Retinal pigment epithelial cell (primary cell): ENCODE data around the gene DMRTB1.
"Not testable (repeated sequence)": the region's sequence is repeated elsewhere in the genome, so short reads cannot be mapped to it uniquely, and the experiment has no call there.

Source experiments
- DNase-seq: peaks from one replicate; pipeline ENCODE4 v3.0.0-alpha.2; 2010; ENCODE audit warnings: low read depth
- H3K4me3 ChIP-seq: 2 replicates; pipeline ENCODE4 v1.5.1; 2011; ENCODE audit warnings: mild to moderate bottlenecking, low read length, control low read depth, moderate library complexity
- TF ChIP-seq, protein P1 (sequence below): conservative IDR thresholded peaks from 2 replicates; pipeline ENCODE4 v1.5.1; 2011; ENCODE audit warnings: low read depth, low read length, control low read depth, inconsistent platforms

DMRTB1 gene

DNA sequence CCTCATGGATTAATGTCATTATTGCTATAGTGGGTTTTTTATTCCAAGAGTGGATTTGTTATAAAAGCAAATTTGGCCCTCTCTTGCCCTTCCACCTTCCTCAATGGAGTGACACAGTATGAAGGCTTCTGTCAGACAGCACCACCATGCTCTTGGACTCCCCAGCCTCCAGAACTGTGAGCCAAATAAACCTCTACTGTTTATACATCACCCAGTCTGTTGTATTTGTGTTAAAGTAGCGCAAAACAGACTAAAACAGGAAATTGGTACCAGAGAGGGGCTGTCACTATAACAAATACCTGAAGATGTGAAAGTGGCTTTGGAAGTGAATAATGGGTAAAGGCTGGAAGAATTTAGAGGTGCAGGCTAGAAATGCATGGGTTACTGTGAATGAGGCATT is 38.0 kb upstream of the DMRTB1 start:
- TF ChIP-seq, protein P1, sequence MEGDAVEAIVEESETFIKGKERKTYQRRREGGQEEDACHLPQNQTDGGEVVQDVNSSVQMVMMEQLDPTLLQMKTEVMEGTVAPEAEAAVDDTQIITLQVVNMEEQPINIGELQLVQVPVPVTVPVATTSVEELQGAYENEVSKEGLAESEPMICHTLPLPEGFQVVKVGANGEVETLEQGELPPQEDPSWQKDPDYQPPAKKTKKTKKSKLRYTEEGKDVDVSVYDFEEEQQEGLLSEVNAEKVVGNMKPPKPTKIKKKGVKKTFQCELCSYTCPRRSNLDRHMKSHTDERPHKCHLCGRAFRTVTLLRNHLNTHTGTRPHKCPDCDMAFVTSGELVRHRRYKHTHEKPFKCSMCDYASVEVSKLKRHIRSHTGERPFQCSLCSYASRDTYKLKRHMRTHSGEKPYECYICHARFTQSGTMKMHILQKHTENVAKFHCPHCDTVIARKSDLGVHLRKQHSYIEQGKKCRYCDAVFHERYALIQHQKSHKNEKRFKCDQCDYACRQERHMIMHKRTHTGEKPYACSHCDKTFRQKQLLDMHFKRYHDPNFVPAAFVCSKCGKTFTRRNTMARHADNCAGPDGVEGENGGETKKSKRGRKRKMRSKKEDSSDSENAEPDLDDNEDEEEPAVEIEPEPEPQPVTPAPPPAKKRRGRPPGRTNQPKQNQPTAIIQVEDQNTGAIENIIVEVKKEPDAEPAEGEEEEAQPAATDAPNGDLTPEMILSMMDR = no peak
- H3K4me3 ChIP-seq = no peak overlapping the region
- DNase-seq = no peak

DNA sequence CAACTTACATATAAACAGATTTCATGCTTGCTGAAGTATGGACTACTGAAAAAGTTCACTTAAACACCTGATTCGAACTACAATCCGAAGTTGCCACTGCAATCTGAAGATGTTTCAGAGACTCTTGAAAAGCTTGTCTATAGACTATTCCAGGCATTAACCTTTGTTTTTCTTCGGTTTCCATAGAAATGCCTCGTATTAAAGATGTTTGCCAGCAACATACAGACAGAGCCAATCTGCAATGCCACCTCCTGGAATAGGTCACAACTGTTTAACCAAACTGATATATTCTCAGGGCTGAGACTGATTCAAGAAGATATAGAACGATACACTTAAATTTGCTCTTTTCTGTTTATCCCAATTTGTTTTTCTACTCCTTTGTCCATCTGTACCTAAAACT is 28.9 kb upstream of the DMRTB1 start:
- TF ChIP-seq, protein P1 = peak; percentile 28
- H3K4me3 ChIP-seq = no peak overlapping the region
- DNase-seq = no peak

DNA sequence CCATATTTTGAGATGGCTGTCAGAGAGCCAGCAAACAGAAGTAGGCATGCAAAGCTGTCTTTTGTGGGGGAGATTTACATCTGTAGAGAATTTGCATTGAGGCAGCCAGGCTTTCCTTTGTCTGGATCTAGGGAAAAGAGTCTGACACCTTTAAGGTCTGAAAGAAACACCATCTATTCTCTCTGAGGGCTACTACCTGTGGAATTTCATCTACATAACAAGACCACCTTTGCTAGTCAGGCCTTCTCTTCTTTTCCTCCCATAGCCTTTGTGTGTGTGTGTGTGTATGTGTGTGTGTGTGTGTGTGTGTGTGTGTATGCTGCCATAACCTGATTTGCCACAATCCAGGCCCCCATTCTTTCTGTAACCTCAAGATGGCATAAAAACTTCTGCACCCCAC is 28.4 kb upstream of the DMRTB1 start:
- no peak for DNase-seq
- H3K4me3 ChIP-seq = no peak overlapping the region
- TF ChIP-seq, protein P1 = no peak

DNA sequence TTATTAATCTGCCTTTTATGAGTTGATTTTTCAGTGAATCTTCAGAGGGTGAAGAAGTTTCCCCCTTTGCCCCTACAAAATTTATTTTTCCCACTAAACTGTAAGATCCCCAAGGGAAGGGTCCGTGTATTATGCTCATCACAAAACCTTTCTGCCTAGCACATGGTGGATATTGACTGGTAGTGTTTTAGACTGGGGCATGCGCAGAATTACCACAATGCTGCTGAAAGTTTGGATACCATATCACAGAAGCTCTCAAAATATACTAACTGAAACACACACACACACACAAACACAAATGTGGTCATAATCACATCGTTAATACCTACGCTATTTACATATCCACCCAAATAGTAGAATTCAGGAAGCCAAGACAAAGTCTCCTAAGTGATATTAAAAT is 28.0 kb upstream of the DMRTB1 start:
- TF ChIP-seq, protein P1 = no peak
- no peak for DNase-seq
- H3K4me3 ChIP-seq = no peak overlapping the region

DNA sequence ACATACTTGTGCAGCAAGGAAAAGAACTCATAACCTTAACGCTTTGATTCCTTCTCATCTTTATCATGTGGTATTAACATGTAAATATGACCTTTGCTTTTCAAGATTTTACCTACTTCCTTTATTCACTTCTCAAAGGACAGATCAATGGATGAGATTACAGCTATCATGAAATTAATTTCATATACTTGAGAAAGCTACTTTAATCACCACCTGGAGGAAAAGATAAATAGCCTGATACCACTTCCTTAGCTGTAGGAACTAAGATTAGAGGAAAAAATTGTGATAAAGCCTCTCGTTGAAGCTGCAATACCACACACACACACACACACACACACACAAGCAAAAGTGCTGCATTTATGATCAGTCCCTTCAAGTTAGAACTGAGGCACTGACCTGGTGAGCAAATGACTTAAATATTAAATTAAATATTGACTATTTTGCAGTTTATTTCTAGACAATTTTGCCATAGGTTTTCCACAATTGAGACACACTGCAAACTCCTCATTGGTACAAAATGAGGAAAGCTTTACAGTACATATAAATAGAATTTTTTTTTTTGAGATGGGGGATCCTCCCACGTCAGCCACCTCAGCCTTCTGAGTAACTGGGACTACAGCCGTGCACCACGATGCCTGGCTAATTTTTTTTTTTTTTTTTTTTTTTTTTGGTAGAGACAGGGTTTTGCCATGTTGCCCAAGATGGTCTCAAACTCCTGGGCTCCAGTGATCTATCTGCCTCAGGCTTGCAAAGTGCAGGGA is 27.2 kb upstream of the DMRTB1 start:
- no peak overlapping the region for H3K4me3 ChIP-seq
- TF ChIP-seq, protein P1 = no peak
- DNase-seq = no peak

DNA sequence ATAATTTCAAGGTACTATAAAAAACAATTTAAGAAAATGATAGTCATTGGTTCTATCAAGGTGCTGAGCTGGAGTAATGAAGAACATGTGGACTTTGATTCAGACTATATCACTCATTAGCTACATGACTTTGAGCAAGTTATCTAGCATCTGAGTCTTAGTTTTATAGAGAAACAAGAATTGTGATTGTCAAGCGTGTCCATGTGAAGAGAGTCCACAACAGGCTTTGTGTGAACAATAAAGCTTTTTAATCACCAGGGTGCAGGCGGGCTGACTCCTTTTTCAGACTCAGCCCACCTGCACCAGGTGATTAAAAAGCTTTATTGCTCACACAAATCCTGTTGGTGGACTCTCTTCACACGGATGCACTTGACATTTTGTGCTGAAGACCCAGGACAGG is 26.6 kb upstream of the DMRTB1 start:
- DNase-seq = no peak
- H3K4me3 ChIP-seq = no peak overlapping the region
- TF ChIP-seq, protein P1 = no peak

DNA sequence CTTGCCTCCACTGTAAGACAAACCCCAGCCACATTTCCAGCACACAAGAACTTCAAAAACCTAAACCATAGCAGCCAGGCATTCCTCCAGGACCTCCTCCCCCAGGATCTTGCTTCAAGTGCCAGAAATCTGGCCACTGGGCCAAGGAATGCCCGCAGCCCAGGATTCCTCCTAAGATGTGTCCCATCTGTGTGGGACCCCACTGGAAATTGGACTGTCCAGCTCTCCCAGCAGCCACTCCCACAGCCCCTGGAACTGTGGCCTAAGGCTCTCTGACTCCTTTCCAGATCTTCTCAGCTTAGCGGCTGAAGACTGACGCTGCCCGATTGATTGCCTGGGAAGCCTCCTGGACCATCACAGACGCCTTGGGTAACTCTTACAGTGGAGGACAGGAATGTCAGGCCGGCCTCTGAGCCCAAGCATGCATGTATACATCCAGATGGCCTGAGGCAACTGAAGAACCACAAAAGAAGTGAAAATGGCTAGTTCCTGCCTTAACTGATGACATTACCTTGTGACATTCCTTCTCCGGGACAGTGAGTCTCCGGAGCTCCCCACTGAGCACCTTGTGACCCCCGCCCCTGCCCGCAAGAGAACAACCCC is 24.7 kb upstream of the DMRTB1 start:
- H3K4me3 ChIP-seq = not testable (repeated sequence)

More for the DNA sequence above, 24.7 kb upstream of the DMRTB1 start:
- DNase-seq = not testable (repeated sequence)
